Stimulated activated naive B cell treated with anti-CD40 and anti-IgM and Interleukin-4, amounts not matched to agents 10 μg/mL and 1 μg/mL and 100 μg/mL, for 72 hours (primary cell): Measurements from ENCODE around the gene IGFBPL1.
"Not testable (repeated sequence)": the region's sequence is repeated elsewhere in the genome, so short reads cannot be mapped to it uniquely, and the experiment has no call there.

Experiments
- ATAC-seq, 2 donors: fragments of 150-1000 bp; cut with Tn5 transposase; replicated peaks; 2 replicates each; pipeline ENCODE4 v1.10.0; 2021; ENCODE audit warnings: moderate library complexity in 1 of 2
- DNase-seq: peaks from one replicate; pipeline ENCODE4 v3.0.0; 2021
- H3K27ac Mint-ChIP-seq: one replicate; pipeline ENCODE4 v1.8.0; 2022; ENCODE audit warnings: mild to moderate bottlenecking, mixed read lengths
- H3K27me3 Mint-ChIP-seq, 2 donors: one replicate each; pipeline ENCODE4 v1.8.0; 2022; ENCODE audit warnings: mixed read lengths in 2 of 2
- H3K36me3 Mint-ChIP-seq, 2 donors: one replicate each; pipeline ENCODE4 v1.8.0; 2022; ENCODE audit warnings: mixed read lengths in 2 of 2, mild to moderate bottlenecking in 1 of 2
- H3K4me1 Mint-ChIP-seq, 2 donors: one replicate each; pipeline ENCODE4 v1.8.0; 2022; ENCODE audit warnings: mixed read lengths in 2 of 2, mild to moderate bottlenecking in 1 of 2
- H3K4me3 Mint-ChIP-seq, 2 donors: one replicate each; pipeline ENCODE4 v1.8.0; 2022; ENCODE audit warnings: mild to moderate bottlenecking in 2 of 2, mixed read lengths in 2 of 2, moderate library complexity in 1 of 2
- H3K9me3 Mint-ChIP-seq, 2 donors: one replicate each; pipeline ENCODE4 v1.8.0; 2022; ENCODE audit warnings: mixed read lengths in 2 of 2, mild to moderate bottlenecking in 1 of 2

The IGFBPL1 gene

GRCh38 chr9:38387066-38387465 is 37.2 kb downstream of the IGFBPL1 start:
- H3K27ac Mint-ChIP-seq, result no peak overlapping the region
- no peak for ATAC-seq

GRCh38 chr9:38386319-38386895 is 37.8 kb downstream of the IGFBPL1 start:
- DNase-seq (no peak), ATAC-seq (no peak)
- H3K4me3 Mint-ChIP-seq, result no peak overlapping the region
- no peak overlapping the region for H3K27ac Mint-ChIP-seq
- H3K27me3 Mint-ChIP-seq, result peaks cover 14 to 31% of the 10 kb centered on the region in 2 donors
- no peaks in the 10 kb centered on the region for H3K4me1 Mint-ChIP-seq
- H3K36me3 Mint-ChIP-seq, result peaks cover 0 to 4% of the 10 kb centered on the region in 2 donors
- H3K9me3 Mint-ChIP-seq, result peaks cover 6% of the 10 kb centered on the region in 2 donors

More at GRCh38 chr9:38387066-38387465, 37.2 kb downstream of the IGFBPL1 start:
- DNase-seq, result no peak
- Mint-ChIP-seq H3K27me3 (peaks cover 14 to 34% of the 10 kb centered on the region in 2 donors), H3K4me3 (no peak overlapping the region), H3K4me1 (peaks cover under 1 to 2% of the 10 kb centered on the region in 2 donors), H3K9me3 (peaks cover 6% of the 10 kb centered on the region in 2 donors), H3K36me3 (peaks cover 0 to 4% of the 10 kb centered on the region in 2 donors)

GRCh38 chr9:38385896-38386295 is 38.4 kb downstream of the IGFBPL1 start:
- ATAC-seq (no peak), DNase-seq (no peak)
- H3K4me1 Mint-ChIP-seq, result no peaks in the 10 kb centered on the region
- no peak overlapping the region for H3K27ac Mint-ChIP-seq
- no peak overlapping the region for H3K4me3 Mint-ChIP-seq
- peaks cover 9 to 26% of the 10 kb centered on the region in 2 donors for H3K27me3 Mint-ChIP-seq
- peaks cover 6% of the 10 kb centered on the region in 2 donors for H3K9me3 Mint-ChIP-seq
- H3K36me3 Mint-ChIP-seq, result peaks cover 0 to 4% of the 10 kb centered on the region in 2 donors

GRCh38 chr9:38384990-38385848 is 39.0 kb downstream of the IGFBPL1 start:
- DNase-seq (no peak), ATAC-seq (no peak)
- no peak overlapping the region for H3K4me3 Mint-ChIP-seq
- H3K4me1 Mint-ChIP-seq, result no peaks in the 10 kb centered on the region
- peaks cover 0 to 4% of the 10 kb centered on the region in 2 donors for H3K36me3 Mint-ChIP-seq
- H3K27me3 Mint-ChIP-seq, result peaks cover 7 to 21% of the 10 kb centered on the region in 2 donors
- H3K27ac Mint-ChIP-seq, result no peak overlapping the region
- H3K9me3 Mint-ChIP-seq, result peaks cover 6% of the 10 kb centered on the region in 2 donors

- no peak for ATAC-seq
- Mint-ChIP-seq H3K4me1 (no peaks in the 10 kb centered on the region), H3K4me3 (no peak overlapping the region), H3K9me3 (peaks cover 6% of the 10 kb centered on the region in 2 donors), H3K36me3 (peaks cover 0 to 4% of the 10 kb centered on the region in 2 donors), H3K27ac (no peak overlapping the region), H3K27me3 (peaks cover 7 to 21% of the 10 kb centered on the region in 2 donors)
- no peak for DNase-seq
These were observed 42.1 kb downstream of the IGFBPL1 start for GRCh38 chr9:38382141-38382540.

- no peaks in the 10 kb centered on the region for H3K4me1 Mint-ChIP-seq
- ATAC-seq (no peak), DNase-seq (no peak)
- peaks cover 6% of the 10 kb centered on the region in 2 donors for H3K9me3 Mint-ChIP-seq
- no peak overlapping the region for H3K27ac Mint-ChIP-seq
- H3K36me3 Mint-ChIP-seq, result peaks cover 0 to 4% of the 10 kb centered on the region in 2 donors
- H3K4me3 Mint-ChIP-seq, result no peak overlapping the region
- peaks cover 10 to 25% of the 10 kb centered on the region in 2 donors for H3K27me3 Mint-ChIP-seq
These were observed 43.3 kb downstream of the IGFBPL1 start for GRCh38 chr9:38380872-38381534.

GRCh38 chr9:38380230-38380871 is 43.9 kb downstream of the IGFBPL1 start:
- H3K36me3 Mint-ChIP-seq, result peaks cover 0 to 4% of the 10 kb centered on the region in 2 donors
- no peak for DNase-seq
- H3K27ac Mint-ChIP-seq, result no peak overlapping the region
- H3K4me3 Mint-ChIP-seq, result no peak overlapping the region
- H3K27me3 Mint-ChIP-seq, result peaks cover 15 to 26% of the 10 kb centered on the region in 2 donors
- H3K9me3 Mint-ChIP-seq, result peaks cover 6% of the 10 kb centered on the region in 2 donors
- H3K4me1 Mint-ChIP-seq, result no peaks in the 10 kb centered on the region
- ATAC-seq, result no peak

- not testable (repeated sequence) for H3K9me3 Mint-ChIP-seq, H3K4me1 Mint-ChIP-seq, ATAC-seq, H3K36me3 Mint-ChIP-seq, DNase-seq, H3K27ac Mint-ChIP-seq, H3K4me3 Mint-ChIP-seq
- peaks cover 8 to 14% of the 10 kb centered on the region in 2 donors for H3K27me3 Mint-ChIP-seq
These were observed 46.7 kb downstream of the IGFBPL1 start for GRCh38 chr9:38377336-38378083.

GRCh38 chr9:38376021-38376670 is 48.1 kb downstream of the IGFBPL1 start:
- Mint-ChIP-seq H3K36me3 (no peaks in the 10 kb centered on the region), H3K4me3 (no peak overlapping the region), H3K27ac (no peak overlapping the region), H3K4me1 (no peaks in the 10 kb centered on the region), H3K27me3 (peaks cover 12 to 27% of the 10 kb centered on the region in 2 donors), H3K9me3 (no peaks in the 10 kb centered on the region)
- DNase-seq (no peak), ATAC-seq (no peak)

GRCh38 chr9:38375572-38375963 is 48.7 kb downstream of the IGFBPL1 start:
- no peak for DNase-seq
- H3K4me1 Mint-ChIP-seq, result no peaks in the 10 kb centered on the region
- no peak overlapping the region for H3K27ac Mint-ChIP-seq
- no peak overlapping the region for H3K4me3 Mint-ChIP-seq
- no peaks in the 10 kb centered on the region for H3K9me3 Mint-ChIP-seq
- H3K27me3 Mint-ChIP-seq, result peaks cover 16 to 33% of the 10 kb centered on the region in 2 donors
- no peaks in the 10 kb centered on the region for H3K36me3 Mint-ChIP-seq
- ATAC-seq, result no peak

- peaks cover 20 to 39% of the 10 kb centered on the region in 2 donors for H3K27me3 Mint-ChIP-seq
- no peak overlapping the region for H3K27ac Mint-ChIP-seq
- DNase-seq, result no peak
- no peak overlapping the region for H3K4me3 Mint-ChIP-seq
- H3K36me3 Mint-ChIP-seq, result no peaks in the 10 kb centered on the region
- H3K9me3 Mint-ChIP-seq, result no peaks in the 10 kb centered on the region
- no peaks in the 10 kb centered on the region for H3K4me1 Mint-ChIP-seq
- no peak for ATAC-seq
These were observed 49.2 kb downstream of the IGFBPL1 start for GRCh38 chr9:38374847-38375571.

GRCh38 chr9:38373679-38374078 is 50.6 kb downstream of the IGFBPL1 start:
- DNase-seq, result no peak
- Mint-ChIP-seq H3K36me3 (no peaks in the 10 kb centered on the region), H3K4me1 (no peaks in the 10 kb centered on the region), H3K4me3 (no peak overlapping the region), H3K27me3 (peaks cover 24 to 43% of the 10 kb centered on the region in 2 donors), H3K27ac (no peak overlapping the region), H3K9me3 (no peaks in the 10 kb centered on the region)
- no peak for ATAC-seq
